ENCODE data around the gene CNPY1. TPM values are rescaled to one million over a fixed set of nuclear protein-coding genes. Genes with fewer than 3 reads are reported as not detected.

Gene CNPY1
- total and polyA plus RNA-seq, 9 of the 15 experiments (the other 6 are each of a cell fraction or from before 2014, with no cell fraction given): not detected

DNA sequence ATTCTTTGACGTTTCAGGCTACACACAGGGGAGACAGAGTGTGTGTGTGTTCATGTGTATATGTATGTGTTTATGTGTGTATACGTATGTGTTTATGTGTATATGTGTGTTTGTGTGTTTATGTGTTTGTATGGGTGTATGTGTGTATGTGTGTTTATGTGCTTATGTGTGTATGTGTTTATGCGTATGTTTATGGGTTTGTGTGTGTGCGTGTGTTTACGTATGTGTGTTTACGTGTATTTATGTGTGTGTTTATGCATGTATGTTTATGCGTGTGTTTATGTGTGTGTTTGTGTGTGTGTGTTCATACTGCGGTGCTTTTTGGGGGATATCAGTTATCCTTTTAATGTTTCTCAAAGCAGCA, 39.2 kb upstream of the CNPY1 start:
- Histone ChIP-seq H3K9me3 (replicated peaks; ENCODE audit: control insufficient read depth, insufficient read depth, low read depth, low read length) (no peaks in the 10 kb centered on the region), H3K9me1 (ENCODE audit: control insufficient read depth, insufficient read depth, low read length) (no peaks in the 10 kb centered on the region), H3K27me3 (ENCODE audit: control insufficient read depth in 2 of 2, insufficient read depth in 2 of 2, low read length in 2 of 2) (peaks cover 75 to 93% of the 10 kb centered on the region in 2 experiments), H3K4me1 (replicated peaks in 1 of 2; ENCODE audit: control insufficient read depth in 2 of 2, insufficient read depth in 2 of 2, low read length in 2 of 2) (peaks cover 12 to 17% of the 10 kb centered on the region in 2 experiments; a peak in 4 of 5 replicates), H3K79me2 (ENCODE audit: control insufficient read depth, insufficient read depth, low read length) (no peaks in the 10 kb centered on the region), H3K4me3 (no peak overlapping the region), H2AFZ (ENCODE audit: low read depth, low read length) (no peak overlapping the region; the same call in 1 of the 2 replicates), H4K20me1 (replicated peaks; ENCODE audit: control insufficient read depth, insufficient read depth, low read length) (no peaks in the 10 kb centered on the region), H3K36me3 (ENCODE audit: control insufficient read depth, insufficient read depth, low read length) (no peaks in the 10 kb centered on the region), H3K4me2 (ENCODE audit: insufficient read depth, low read length) (no peak overlapping the region), H3K9ac (ENCODE audit: insufficient read depth in 1 of 2, low read depth in 2 of 2, low read length in 2 of 2) (no peak overlapping the region), H3K27ac (ENCODE audit: extremely low read depth, low read depth, low read length) (no peak overlapping the region)
- ATAC-seq (no peak), FAIRE-seq (peak; percentile 71), DNase-seq (ENCODE audit: extremely low read depth in 1 of 4, low spot score in 3 of 4) (no peak)
- in situ Hi-C loops (cut with MboI): no loop called here
- CTCF ChIA-PET (ENCODE audit: low intra/inter-chr PET ratio): no interaction called here
- BruUV-seq (replicated peaks): no TSS peak
- intact Hi-C loops (cut with micrococcal nuclease): no loop called here
- POLR2A ChIA-PET: interaction anchor here (1.7 to 2.1 kb wide), 2 partner anchors 10 kb away, joined by 6 to 7 read pairs; no protein-coding TSS in a partner anchor
- WGBS (ENCODE audit: insufficient coverage, low coverage, missing lambda C conversion rate): 10% methylated on average over 8 of the region's 8 CpGs
- 0 out of 2 replicates have a peak, but pooled peaks have one; percentile 54 for TF ChIP-seq OTX1 (CRISPR knock-in tag; IDR thresholded peaks at IDR 0.05)
- TF ChIP-seq CTBP1 (IDR thresholded peaks at IDR 0.05; ENCODE audit: borderline replicate concordance): 0 out of 2 replicates have a peak, but pooled peaks have one; percentile 2
- TF ChIP-seq, protein P1, sequence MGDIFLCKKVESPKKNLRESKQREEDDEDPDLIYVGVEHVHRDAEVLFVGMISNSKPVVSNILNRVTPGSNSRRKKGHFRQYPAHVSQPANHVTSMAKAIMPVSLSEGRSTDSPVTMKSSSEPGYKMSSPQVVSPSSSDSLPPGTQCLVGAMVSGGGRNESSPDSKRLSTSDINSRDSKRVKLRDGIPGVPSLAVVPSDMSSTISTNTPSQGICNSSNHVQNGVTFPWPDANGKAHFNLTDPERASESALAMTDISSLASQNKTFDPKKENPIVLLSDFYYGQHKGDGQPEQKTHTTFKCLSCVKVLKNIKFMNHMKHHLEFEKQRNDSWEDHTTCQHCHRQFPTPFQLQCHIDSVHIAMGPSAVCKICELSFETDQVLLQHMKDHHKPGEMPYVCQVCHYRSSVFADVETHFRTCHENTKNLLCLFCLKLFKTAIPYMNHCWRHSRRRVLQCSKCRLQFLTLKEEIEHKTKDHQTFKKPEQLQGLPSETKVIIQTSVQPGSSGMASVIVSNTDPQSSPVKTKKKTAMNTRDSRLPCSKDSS (IDR thresholded peaks at IDR 0.05; ENCODE audit: low read depth, partially characterized antibody): peak; percentile 33
- 0 out of 2 replicates have a peak, but pooled peaks have one; percentile 33 for TF ChIP-seq KHSRP (IDR thresholded peaks at IDR 0.05)
- TF ChIP-seq, protein P2, sequence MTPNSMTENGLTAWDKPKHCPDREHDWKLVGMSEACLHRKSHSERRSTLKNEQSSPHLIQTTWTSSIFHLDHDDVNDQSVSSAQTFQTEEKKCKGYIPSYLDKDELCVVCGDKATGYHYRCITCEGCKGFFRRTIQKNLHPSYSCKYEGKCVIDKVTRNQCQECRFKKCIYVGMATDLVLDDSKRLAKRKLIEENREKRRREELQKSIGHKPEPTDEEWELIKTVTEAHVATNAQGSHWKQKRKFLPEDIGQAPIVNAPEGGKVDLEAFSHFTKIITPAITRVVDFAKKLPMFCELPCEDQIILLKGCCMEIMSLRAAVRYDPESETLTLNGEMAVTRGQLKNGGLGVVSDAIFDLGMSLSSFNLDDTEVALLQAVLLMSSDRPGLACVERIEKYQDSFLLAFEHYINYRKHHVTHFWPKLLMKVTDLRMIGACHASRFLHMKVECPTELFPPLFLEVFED (CRISPR knock-in tag; conservative IDR thresholded peaks at IDR 0.05): peak; percentile 89; the same call in 1 of the 2 replicates
- TF ChIP-seq HDGF (IDR thresholded peaks at IDR 0.05): 0 out of 2 replicates have a peak, but pooled peaks have one; percentile 84
- peak in 1 of 2 experiments; percentile 79; a peak in 1 of 4 replicates for TF ChIP-seq MCM7 (IDR thresholded peaks at IDR 0.05)
- TF ChIP-seq ZNF324 (CRISPR knock-in tag; IDR thresholded peaks at IDR 0.05): no peak
- peak; percentile 60 for TF ChIP-seq NCOA4 (IDR thresholded peaks at IDR 0.05; ENCODE audit: partially characterized antibody)
- TF ChIP-seq ZNF551 (CRISPR knock-in tag; IDR thresholded peaks at IDR 0.05): no peak
- peak; percentile 42; the same call in 1 of the 2 replicates for TF ChIP-seq ARID2 (IDR thresholded peaks at IDR 0.05)
- TF ChIP-seq, protein P3, sequence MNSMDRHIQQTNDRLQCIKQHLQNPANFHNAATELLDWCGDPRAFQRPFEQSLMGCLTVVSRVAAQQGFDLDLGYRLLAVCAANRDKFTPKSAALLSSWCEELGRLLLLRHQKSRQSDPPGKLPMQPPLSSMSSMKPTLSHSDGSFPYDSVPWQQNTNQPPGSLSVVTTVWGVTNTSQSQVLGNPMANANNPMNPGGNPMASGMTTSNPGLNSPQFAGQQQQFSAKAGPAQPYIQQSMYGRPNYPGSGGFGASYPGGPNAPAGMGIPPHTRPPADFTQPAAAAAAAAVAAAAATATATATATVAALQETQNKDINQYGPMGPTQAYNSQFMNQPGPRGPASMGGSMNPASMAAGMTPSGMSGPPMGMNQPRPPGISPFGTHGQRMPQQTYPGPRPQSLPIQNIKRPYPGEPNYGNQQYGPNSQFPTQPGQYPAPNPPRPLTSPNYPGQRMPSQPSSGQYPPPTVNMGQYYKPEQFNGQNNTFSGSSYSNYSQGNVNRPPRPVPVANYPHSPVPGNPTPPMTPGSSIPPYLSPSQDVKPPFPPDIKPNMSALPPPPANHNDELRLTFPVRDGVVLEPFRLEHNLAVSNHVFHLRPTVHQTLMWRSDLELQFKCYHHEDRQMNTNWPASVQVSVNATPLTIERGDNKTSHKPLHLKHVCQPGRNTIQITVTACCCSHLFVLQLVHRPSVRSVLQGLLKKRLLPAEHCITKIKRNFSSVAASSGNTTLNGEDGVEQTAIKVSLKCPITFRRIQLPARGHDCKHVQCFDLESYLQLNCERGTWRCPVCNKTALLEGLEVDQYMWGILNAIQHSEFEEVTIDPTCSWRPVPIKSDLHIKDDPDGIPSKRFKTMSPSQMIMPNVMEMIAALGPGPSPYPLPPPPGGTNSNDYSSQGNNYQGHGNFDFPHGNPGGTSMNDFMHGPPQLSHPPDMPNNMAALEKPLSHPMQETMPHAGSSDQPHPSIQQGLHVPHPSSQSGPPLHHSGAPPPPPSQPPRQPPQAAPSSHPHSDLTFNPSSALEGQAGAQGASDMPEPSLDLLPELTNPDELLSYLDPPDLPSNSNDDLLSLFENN (IDR thresholded peaks at IDR 0.05; ENCODE audit: low read depth in 2 of 2, low read length in 2 of 2): no peak
- peak; percentile 69; the same call in 1 of the 2 replicates for TF ChIP-seq EHMT2 (IDR thresholded peaks at IDR 0.05)
- no peak for TF ChIP-seq PPARD (CRISPR knock-in tag; IDR thresholded peaks at IDR 0.05)
- 0 out of 4 replicates have a peak, but pooled peaks of 1 of the 2 experiments have one; percentile 41 for TF ChIP-seq HDAC1 (IDR thresholded peaks at IDR 0.05)
- peak; percentile 14 for TF ChIP-seq PHF20 (IDR thresholded peaks at IDR 0.05; ENCODE audit: partially characterized antibody)
- 0 out of 4 replicates have a peak, but pooled peaks of 1 of the 2 experiments have one; percentile 62 for TF ChIP-seq CSDE1 (IDR thresholded peaks at IDR 0.05)
- 0 out of 2 replicates have a peak, but pooled peaks have one; percentile 30 for TF ChIP-seq MYBL2 (IDR thresholded peaks at IDR 0.05; ENCODE audit: low read depth)
- TF ChIP-seq MYBL2 (CRISPR knock-in tag; IDR thresholded peaks at IDR 0.05; ENCODE audit: borderline replicate concordance): no peak

Data from K562 (cell line).